A549 (cell line): Measurements from ENCODE around the gene STARD4. TPM values are rescaled to one million over a fixed set of nuclear protein-coding genes. Genes with fewer than 3 reads are reported as not detected.
A peak's percentile ranks its signal among the peaks of the same experiment; 100 is the strongest.

Source experiments
- ATAC-seq, 2 experiments: fragments of 200-7000 bp in 1 of 2; fragments of >200 bp in 1 of 2; cut with Nextera tagmentation in 1 of 2; cut with Tn5 transposase in 1 of 2; 3 replicates each; pipeline versions ENCODE4 v1.8.0 to v1.9.1; 2018 to 2020; ENCODE audit warnings: mild to moderate bottlenecking in 1 of 2, moderate library complexity in 1 of 2
- CTCF ChIA-PET: fragments of 300-600 bp; sonication (Branson Sonifier 250); formaldehyde crosslinking; extraction: SDS; loops from one replicate; lab custom pipeline; 2021; ENCODE audit warnings: antibody characterized with exemption, inconsistent platforms; lab: Yijun Ruan, JAX
- POLR2A ChIA-PET: fragments of 350-600 bp; formaldehyde crosslinking; extraction: SDS; loops from one replicate; lab custom pipeline; 2021; ENCODE audit warnings: antibody characterized with exemption, inconsistent platforms; lab: Yijun Ruan, JAX
- DNase-seq, 2 experiments: peaks; one replicate each; pipeline versions ENCODE4 v3.0.0 to v3.0.0-alpha.2; 2011 to 2016; ENCODE audit warnings: low read depth in 1 of 2, low spot score in 1 of 2
- FAIRE-seq: peaks from 2 replicates; lab custom pipeline; 2011; peaks lifted over from hg19 to GRCh38; lab: Jason Lieb, UNC
- H3K27ac ChIP-seq, 2 experiments: fragments of >200 bp; sonication (Bioruptor Twin); formaldehyde crosslinking; 3 replicates each; pipeline ENCODE4 v1.5.1; 2016 to 2017
- H3K4me1 ChIP-seq: fragments of >200 bp; sonication (Bioruptor Twin); formaldehyde crosslinking; 3 replicates; pipeline ENCODE4 v1.6.1; 2016
- H3K4me2 ChIP-seq: fragments of >200 bp; sonication (Bioruptor Twin); formaldehyde crosslinking; 3 replicates; pipeline ENCODE4 v1.6.1; 2016
- H3K4me3 ChIP-seq: fragments of >200 bp; sonication (Bioruptor Twin); formaldehyde crosslinking; 3 replicates; pipeline ENCODE4 v1.5.1; 2016
- H3K9me3 ChIP-seq: fragments of >200 bp; sonication (Bioruptor Twin); formaldehyde crosslinking; 3 replicates; pipeline ENCODE4 v1.6.1; 2016
- ATOH8 ChIP-seq: fragments of 250-450 bp; sonication (Bioruptor Pico); IDR thresholded peaks from 2 replicates; pipeline ENCODE4 v1.5.0; 2020; ENCODE audit warnings: low read depth, mild to moderate bottlenecking, moderate library complexity
- CBX8 ChIP-seq: fragments of 200-600 bp; sonication (generic); IDR thresholded peaks from 2 replicates; pipeline ENCODE4 v1.6.1; 2016
- CHD2 ChIP-seq: fragments of 150-350 bp; IDR thresholded peaks from 2 replicates; pipeline ENCODE4 v1.6.1; 2014; ENCODE audit warnings: low read length; ENCODE audit not compliant: partially characterized antibody
- E2F6 ChIP-seq: IDR thresholded peaks from 2 replicates; pipeline ENCODE4 v1.6.1; 2012; ENCODE audit warnings: low read depth, borderline replicate concordance
- EP300 ChIP-seq, 2 experiments: fragments of >200 bp; sonication (Bioruptor Twin); formaldehyde crosslinking; IDR thresholded peaks; 2 replicates in 1 of 2; 3 replicates in 1 of 2; pipeline ENCODE4 v1.6.1; 2016 to 2017
- FOSB ChIP-seq: fragments of 250-450 bp; sonication (Bioruptor Pico); IDR thresholded peaks from 2 replicates; pipeline ENCODE4 v1.5.0; 2020; ENCODE audit warnings: mild to moderate bottlenecking, moderate library complexity
- FOSL2 ChIP-seq, 2 experiments: fragments of 450-650 bp in 1 of 2; fragments of >200 bp in 1 of 2; sonication (Bioruptor Twin) in 1 of 2; formaldehyde crosslinking; IDR thresholded peaks; 2 replicates each; pipeline versions ENCODE4 v1.5.0 to v1.6.1; 2016 to 2020; ENCODE audit warnings: mild to moderate bottlenecking in 1 of 2, moderate library complexity in 1 of 2
- FOXS1 ChIP-seq: fragments of 250-450 bp; sonication (Bioruptor Pico); IDR thresholded peaks from 2 replicates; pipeline ENCODE4 v1.5.0; 2020; ENCODE audit warnings: mild to moderate bottlenecking, moderate library complexity
- HDAC2 ChIP-seq: fragments of 200-600 bp; sonication (generic); IDR thresholded peaks from 2 replicates; pipeline ENCODE4 v1.6.1; 2016
- HOXA7 ChIP-seq: fragments of 250-450 bp; sonication (Bioruptor Pico); IDR thresholded peaks from 2 replicates; pipeline ENCODE4 v1.5.0; 2020; ENCODE audit warnings: mild to moderate bottlenecking, moderate library complexity
- MAX ChIP-seq: IDR thresholded peaks from 2 replicates; pipeline ENCODE4 v1.6.1; 2012
- MAZ ChIP-seq: fragments of 150-350 bp; IDR thresholded peaks from 2 replicates; pipeline ENCODE4 v1.6.1; 2014; ENCODE audit warnings: antibody characterized with exemption, low read depth, low read length, borderline replicate concordance
- NFE2L2 ChIP-seq: fragments of 150-350 bp; conservative IDR thresholded peaks from 2 replicates; pipeline ENCODE4 v1.6.1; 2014; ENCODE audit warnings: low read length
- PHF8 ChIP-seq: fragments of 200-600 bp; sonication (generic); IDR thresholded peaks from 2 replicates; pipeline ENCODE4 v1.6.1; 2016; ENCODE audit warnings: low read depth, mild to moderate bottlenecking, antibody characterized with exemption, moderate library complexity, borderline replicate concordance
- RAD21 ChIP-seq, 2 experiments: fragments of >200 bp in 1 of 2; sonication (Bioruptor Twin) in 1 of 2; formaldehyde crosslinking in 1 of 2; IDR thresholded peaks in 1 of 2; conservative IDR thresholded peaks in 1 of 2; 2 replicates in 1 of 2; 3 replicates in 1 of 2; pipeline ENCODE4 v1.6.1; 2012 to 2018; ENCODE audit warnings: inconsistent platforms in 1 of 2
- TFCP2L1 ChIP-seq: fragments of 250-450 bp; sonication (Bioruptor Pico); IDR thresholded peaks from 2 replicates; pipeline ENCODE4 v1.5.0; 2021; ENCODE audit warnings: mild to moderate bottlenecking
- USF2 ChIP-seq: fragments of 450-650 bp; IDR thresholded peaks from 2 replicates; pipeline ENCODE4 v1.6.1; 2014; ENCODE audit warnings: antibody characterized with exemption
- WGBS: methylation state at CpG from one replicate; pipeline ENCODE4 v1.1.6; 2017; ENCODE audit errors: missing lambda C conversion rate; 5-methylcytosine and 5-hydroxymethylcytosine counted together
- polyA plus RNA-seq, 4 experiments: library from polyadenylated mRNA; depleted of rRNA in 3 of 4; stranded (reverse); fragments of >200 nt; fragmentation: RNase III in 1 of 4; extraction: RNeasy Plus Mini Kit Qiagen cat#74134 plus additional on column Dnase treatment in 1 of 4; gene quantifications; 2 replicates in 3 of 4; 3 replicates in 1 of 4; pipeline ENCODE4 v1.2.3, GENCODE V29; 2011 to 2017

STARD4 gene
- polyA plus RNA-seq, 2 of the 4 experiments (the other 2 are of a cell fraction), result 14.0 to 15.9 TPM

- Histone ChIP-seq H3K4me1 (0 out of 3 replicates have a peak, but pooled peaks cover 3% of the 10 kb centered on the region), H3K9me3 (no peaks in the 10 kb centered on the region), H3K4me2 (no peak overlapping the region), H3K27ac (no peak overlapping the region), H3K4me3 (no peak overlapping the region)
- 28% methylated on average over 2 of the region's 2 CpGs for WGBS
- POLR2A ChIA-PET, result no interaction called here
- TF ChIP-seq HDAC2, result no peak
- no peak for TF ChIP-seq FOXS1 (CRISPR knock-in tag)
- no peak for TF ChIP-seq MAX
- no peak for TF ChIP-seq ATOH8 (CRISPR knock-in tag)
- no peak for TF ChIP-seq CBX8
- TF ChIP-seq FOSL2 (IDR thresholded peaks at IDR 0.05), result no peak
- no peak for TF ChIP-seq FOSL2 (CRISPR knock-in tag; IDR thresholded peaks at IDR 0.05)
- no peak for TF ChIP-seq HOXA7
- TF ChIP-seq NFE2L2, result no peak
- TF ChIP-seq USF2, result no peak
- TF ChIP-seq MAZ, result no peak
- ATAC-seq, result no peak
- CTCF ChIA-PET, result no interaction called here
- no peak for FAIRE-seq
- no peak for DNase-seq
These were observed 57.6 kb downstream of the STARD4 start for GRCh38 chr5:111454776-111455175.

GRCh38 chr5:111454198-111454622 is 58.1 kb downstream of the STARD4 start:
- no peak for ATAC-seq
- no peak overlapping the region for H3K4me2 ChIP-seq

GRCh38 chr5:111453747-111454146 is 58.6 kb downstream of the STARD4 start:
- Histone ChIP-seq H3K4me2 (no peak overlapping the region), H3K9me3 (no peaks in the 10 kb centered on the region), H3K4me1 (0 out of 3 replicates have a peak, but pooled peaks cover 3% of the 10 kb centered on the region), H3K4me3 (no peak overlapping the region), H3K27ac (no peak overlapping the region)
- no peak for TF ChIP-seq TFCP2L1 (CRISPR knock-in tag)
- no peak for TF ChIP-seq RAD21 (conservative IDR thresholded peaks at IDR 0.05 in 1 of 2, IDR thresholded peaks at IDR 0.05 in 1 of 2)
- no peak for TF ChIP-seq PHF8
- TF ChIP-seq USF2, result no peak
- no peak for TF ChIP-seq E2F6
- TF ChIP-seq HDAC2, result no peak
- no peak for TF ChIP-seq MAZ
- no peak for TF ChIP-seq EP300 (IDR thresholded peaks at IDR 0.05)
- TF ChIP-seq CHD2, result no peak
- WGBS, result 57% methylated on average over 2 of the region's 2 CpGs
- ATAC-seq (peak in 1 of 2 experiments; percentile 60; a peak in 2 of 6 replicates), DNase-seq (peak in 1 of 2 experiments; percentile 11), FAIRE-seq (no peak)
- CTCF ChIA-PET, result no interaction called here
- POLR2A ChIA-PET, result no interaction called here

More at GRCh38 chr5:111454198-111454622, 58.1 kb downstream of the STARD4 start:
- Histone ChIP-seq H3K27ac (no peak overlapping the region), H3K4me1 (0 out of 3 replicates have a peak, but pooled peaks cover 3% of the 10 kb centered on the region), H3K9me3 (no peaks in the 10 kb centered on the region), H3K4me3 (no peak overlapping the region)
- no peak for FAIRE-seq
- TF ChIP-seq MAX (no peak), FOSB (no peak), EP300 (IDR thresholded peaks at IDR 0.05) (no peak)
- ChIA-PET POLR2A (no interaction called here), CTCF (no interaction called here)
- 50% methylated on average over 3 of the region's 3 CpGs for whole genome bisulfite sequencing
- no peak for DNase-seq
